SK-N-SH (cell line): ENCODE results near the gene EP400.

ENCODE experiments used
- CTCF ChIP-seq: fragments of 200-600 bp; sonication (generic); IDR thresholded peaks from 2 replicates; pipeline ENCODE4 v1.6.1; 2017; ENCODE audit warnings: antibody characterized with exemption, mild to moderate bottlenecking, moderate library complexity
- EP300 ChIP-seq, 2 experiments: IDR thresholded peaks; 2 replicates each; pipeline versions ENCODE4 v1.4.0 to v1.6.1; 2012; ENCODE audit warnings: borderline replicate concordance in 1 of 2, low read depth in 1 of 2, low read length in 1 of 2
- EZH2phosphoT487 ChIP-seq: fragments of 200-600 bp; sonication (generic); IDR thresholded peaks from 2 replicates; pipeline ENCODE4 v1.6.1; 2017; ENCODE audit warnings: low read depth, mixed run types, mild to moderate bottlenecking, antibody characterized with exemption, moderate library complexity, borderline replicate concordance
- FOXJ3 ChIP-seq: sonication (generic); formaldehyde crosslinking; IDR thresholded peaks from 2 replicates; pipeline ENCODE4 v1.5.1; 2020; ENCODE audit warnings: mild to moderate bottlenecking, missing genetic modification reagents
- JUND ChIP-seq: IDR thresholded peaks from 2 replicates; pipeline ENCODE4 v1.4.0; 2012
- MXI1 ChIP-seq: IDR thresholded peaks from 2 replicates; pipeline ENCODE4 v1.6.1; 2012; ENCODE audit warnings: mild to moderate bottlenecking, low read depth, low read length, improper control_type of control experiment
- NRF1 ChIP-seq: IDR thresholded peaks from 2 replicates; pipeline ENCODE4 v1.6.1; 2012; ENCODE audit warnings: low read depth, mild to moderate bottlenecking, low read length
- RAD21 ChIP-seq: IDR thresholded peaks from 2 replicates; pipeline ENCODE4 v1.6.1; 2012; ENCODE audit warnings: mild to moderate bottlenecking, low read length
- SIN3A ChIP-seq: IDR thresholded peaks from 2 replicates; pipeline ENCODE4 v1.6.1; 2012; ENCODE audit warnings: low read depth, mild to moderate bottlenecking, low read length, moderate library complexity, borderline replicate concordance
- SMC3 ChIP-seq: IDR thresholded peaks from 2 replicates; pipeline ENCODE4 v1.6.1; 2012; ENCODE audit warnings: low read depth, low read length, improper control_type of control experiment
- TEAD4 ChIP-seq: IDR thresholded peaks from 2 replicates; pipeline ENCODE4 v1.4.0; 2012; ENCODE audit warnings: mild to moderate bottlenecking, borderline replicate concordance; ENCODE audit not compliant: insufficient read depth
- USF1 ChIP-seq: IDR thresholded peaks from 2 replicates; pipeline ENCODE4 v1.4.0; 2012; ENCODE audit warnings: low read depth, borderline replicate concordance
- USF2 ChIP-seq: fragments of 150-350 bp; IDR thresholded peaks from 2 replicates; pipeline ENCODE4 v1.6.1; 2017; ENCODE audit warnings: antibody characterized with exemption, low read length, low read depth, borderline replicate concordance

GRCh38 chr12:131943876-131944275, 5.9 kb upstream of the EP400 start:
- TF ChIP-seq EP300 (IDR thresholded peaks at IDR 0.05; ENCODE audit: borderline replicate concordance in 1 of 2, low read depth in 1 of 2, low read length in 1 of 2) (no peak), CTCF (no peak), USF2 (no peak), RAD21 (no peak), EZH2phosphoT487 (no peak), FOXJ3 (no peak), TEAD4 (no peak), MXI1 (no peak), NRF1 (no peak), SIN3A (no peak), SMC3 (no peak), USF1 (no peak), JUND (no peak)
